CMK (cell line): ENCODE results near the gene IL3.
A peak's percentile ranks its signal among the peaks of the same experiment; 100 is the strongest.

Source experiments
- DNase-seq: peaks from one replicate; pipeline ENCODE4 v3.0.0-alpha.2; 2010; ENCODE audit warnings: low read depth

IL3 gene

DNA sequence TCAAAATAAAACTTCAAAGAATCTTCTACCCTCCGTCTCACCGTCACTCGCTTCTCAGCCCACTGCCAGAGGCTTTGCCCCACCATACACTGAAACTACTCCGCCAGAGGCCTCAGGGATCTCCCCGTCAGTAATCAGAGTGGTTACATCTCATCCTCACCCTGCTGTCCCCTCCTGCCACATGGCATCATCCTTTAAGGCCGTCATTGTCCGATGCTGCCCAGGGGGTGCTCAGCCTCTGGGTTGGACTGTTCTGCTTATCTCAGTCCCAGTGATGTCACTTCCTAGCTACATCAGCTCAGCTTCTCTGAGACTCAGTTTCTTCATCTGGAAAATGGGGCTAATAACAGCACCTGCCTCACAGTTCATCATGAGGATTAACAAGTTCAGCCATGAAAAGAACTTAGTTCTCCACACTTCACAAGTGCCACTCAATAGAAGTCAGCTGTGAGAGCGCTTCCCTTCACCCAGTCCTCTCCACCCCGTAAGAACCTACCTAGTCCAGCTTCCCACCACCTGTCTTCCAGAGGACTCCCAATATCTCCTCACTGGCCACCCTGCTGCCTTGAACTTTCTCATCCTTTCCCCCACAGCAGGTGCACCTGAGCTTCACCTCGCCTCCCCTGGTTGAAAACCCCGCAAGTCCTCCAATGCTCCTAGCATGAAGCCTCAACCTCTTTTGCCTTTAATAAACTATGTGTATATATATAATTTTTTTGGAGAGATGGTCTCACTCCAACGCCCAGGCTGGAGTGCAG is 2.8 kb upstream of the IL3 start:
- DNase-seq, result no peak

DNA sequence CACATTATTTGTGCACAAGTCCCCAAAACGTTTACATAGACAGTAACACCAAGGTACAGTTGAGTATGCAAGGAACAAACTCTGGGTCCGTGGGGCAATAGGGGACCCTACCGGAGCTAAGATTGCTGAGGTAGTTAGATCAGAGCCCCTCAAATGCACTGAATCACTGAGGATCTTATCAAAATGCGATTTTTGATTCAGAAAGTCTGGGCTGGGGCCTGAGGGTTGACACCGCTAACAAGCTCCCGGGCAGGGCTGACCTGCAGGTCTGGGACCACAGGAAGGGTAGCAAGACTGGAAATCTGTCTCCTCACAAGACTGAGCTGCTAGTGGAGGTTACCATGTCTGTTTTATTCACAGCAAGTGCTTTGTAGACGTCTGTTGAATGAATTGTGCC is 1.8 kb upstream of the IL3 start:
- DNase-seq, result no peak

DNA sequence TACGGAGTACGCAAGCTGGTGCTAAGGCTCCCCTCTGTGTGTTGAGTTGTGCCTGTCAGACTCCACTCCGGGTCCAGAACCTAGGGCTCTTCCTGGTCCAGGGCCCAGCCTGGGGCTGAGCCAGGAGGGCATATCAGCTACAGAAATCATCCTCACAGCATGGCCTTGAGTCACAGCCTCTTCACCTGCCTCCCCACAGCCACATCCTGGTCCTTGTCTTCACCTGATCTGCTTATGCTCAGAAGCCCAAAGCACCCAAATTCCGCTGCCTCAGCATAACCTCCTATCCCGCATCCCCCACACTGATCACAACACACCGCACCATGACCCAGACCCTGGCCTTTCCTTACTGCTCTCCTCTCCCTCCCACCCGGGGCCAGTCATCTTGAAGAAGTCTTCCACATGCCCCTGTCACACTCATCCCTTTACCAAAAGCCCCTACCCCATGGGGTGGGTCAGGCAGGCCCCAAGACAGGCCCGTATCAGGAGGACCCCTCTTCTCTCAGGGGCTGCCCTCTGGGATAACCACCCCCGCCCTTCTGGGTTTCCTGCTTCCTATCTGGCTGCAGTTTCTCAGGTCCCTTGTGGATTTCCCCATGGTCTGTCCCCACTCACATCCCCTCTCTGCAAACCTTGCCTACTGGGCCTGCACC is 1.3 kb upstream of the IL3 start:
- DNase-seq, result no peak

DNA sequence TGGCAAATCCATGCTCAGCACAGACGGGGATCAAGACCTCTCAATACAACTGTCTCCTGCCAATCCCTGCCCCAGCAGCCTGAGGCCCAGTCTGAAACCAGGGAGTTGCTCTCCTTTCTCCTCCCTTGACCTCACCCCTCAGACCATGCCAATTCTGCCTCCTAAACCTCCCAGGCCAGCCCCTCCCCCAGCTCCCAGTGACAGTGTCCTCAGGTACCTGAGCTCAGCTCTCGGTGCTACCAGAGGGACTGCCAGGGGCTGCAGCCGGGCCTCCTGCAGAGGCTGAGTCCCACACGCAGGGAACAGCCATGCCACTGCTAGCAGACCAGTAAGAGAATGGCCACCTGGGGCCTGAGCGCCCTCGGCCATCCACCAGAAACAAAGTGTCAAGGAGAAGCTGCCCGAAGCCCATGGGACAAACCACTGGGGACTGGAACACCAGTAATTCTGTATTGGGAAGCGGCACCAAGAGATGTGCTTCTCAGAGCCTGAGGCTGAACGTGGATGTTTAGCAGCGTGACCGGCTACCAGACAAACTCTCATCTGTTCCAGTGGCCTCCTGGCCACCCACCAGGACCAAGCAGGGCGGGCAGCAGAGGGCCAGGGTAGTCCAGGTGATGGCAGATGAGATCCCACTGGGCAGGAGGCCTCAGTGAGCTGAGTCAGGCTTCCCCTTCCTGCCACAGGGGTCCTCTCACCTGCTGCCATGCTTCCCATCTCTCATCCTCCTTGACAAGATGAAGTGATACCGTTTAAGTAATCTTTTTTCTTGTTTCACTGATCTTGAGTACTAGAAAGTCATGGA is 557 bp upstream of the IL3 start:
- DNase-seq, result no peak

DNA sequence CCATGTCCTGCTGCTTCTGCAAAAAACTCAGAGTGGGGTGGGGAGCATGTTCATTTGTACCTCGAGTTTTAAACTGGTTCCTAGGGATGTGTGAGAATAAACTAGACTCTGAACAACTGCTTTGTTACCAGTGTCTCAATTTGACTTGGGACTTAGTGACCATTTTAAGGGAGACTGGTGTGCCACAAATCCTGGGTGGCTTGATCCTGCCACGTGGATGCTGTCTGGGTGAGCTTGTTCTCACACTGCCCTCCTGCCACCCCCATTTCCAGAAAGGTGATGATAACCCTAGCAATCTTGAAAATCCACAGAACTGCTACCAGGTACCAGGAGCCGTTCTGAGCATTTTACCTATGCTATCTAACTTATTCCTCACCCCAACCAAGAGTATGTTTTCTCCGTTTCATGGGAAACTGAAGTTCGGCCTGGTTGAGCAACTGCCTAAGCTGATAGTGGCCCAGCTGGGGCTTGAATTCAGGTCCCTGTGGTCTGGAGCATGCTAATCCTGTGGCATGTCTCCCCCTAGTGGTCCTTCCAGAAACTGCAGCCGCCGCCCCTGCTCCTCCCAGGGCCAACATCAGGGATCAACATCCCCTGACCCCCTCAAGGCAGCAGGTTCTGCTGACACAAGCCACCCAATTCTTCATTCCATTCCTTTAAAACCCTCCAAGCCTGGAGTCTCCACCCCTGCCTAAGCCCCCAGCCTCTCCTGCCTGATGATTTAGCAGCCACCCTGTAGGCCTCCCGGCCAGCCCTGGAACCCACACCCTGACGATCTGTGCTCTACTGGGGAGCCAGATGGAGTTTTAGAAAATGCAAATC is 2.8 kb downstream of the IL3 start:
- DNase-seq, result peak; percentile 58

DNA sequence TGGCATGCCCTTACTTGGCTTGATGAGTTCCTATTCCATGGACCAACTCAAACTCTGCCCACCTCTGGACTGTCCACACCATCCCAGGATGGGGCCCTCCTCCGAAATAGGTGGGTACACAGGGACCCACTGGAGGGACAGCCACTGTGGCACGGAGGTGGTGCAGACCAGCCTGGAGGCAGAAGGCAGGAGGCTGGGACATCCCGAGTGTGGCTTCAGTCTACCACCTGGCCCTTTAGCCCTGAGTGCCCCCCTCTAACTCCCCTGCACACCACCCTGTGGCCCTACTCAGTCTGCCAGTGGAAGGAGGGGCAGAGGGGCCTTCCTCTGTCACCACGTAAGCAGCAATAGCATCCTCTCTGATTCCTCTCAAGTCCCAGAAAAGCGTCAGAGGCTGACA is 3.7 kb downstream of the IL3 start:
- DNase-seq, result no peak

DNA sequence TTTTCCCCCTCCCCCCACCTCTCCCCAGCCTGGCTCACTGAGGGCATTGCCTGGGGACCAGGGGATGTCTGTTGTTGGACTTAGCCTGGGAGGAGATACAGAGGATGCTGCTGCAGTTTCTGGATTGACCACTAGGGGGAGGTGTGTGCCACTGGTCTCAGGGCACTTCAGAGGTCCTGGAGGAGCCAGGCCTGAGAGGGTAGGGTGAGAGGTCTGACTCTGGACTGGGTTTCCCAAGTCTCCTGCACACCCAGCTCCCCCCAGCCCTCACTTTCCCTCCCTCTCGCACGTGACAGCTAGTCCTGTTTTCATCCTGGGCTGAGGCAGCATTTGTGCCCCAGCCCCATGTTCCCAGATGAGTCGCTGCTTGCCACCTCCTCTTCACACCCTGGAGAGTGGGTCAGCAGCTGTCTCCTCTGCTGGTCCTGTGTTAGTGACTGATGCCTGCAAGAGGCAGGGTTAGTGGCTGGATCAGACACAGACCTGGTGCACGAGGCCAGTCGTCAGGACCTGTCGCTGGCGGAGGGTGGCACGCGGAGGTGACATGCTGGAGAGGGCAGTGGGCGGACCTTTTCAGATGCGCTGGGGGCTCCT is 4.4 kb downstream of the IL3 start:
- peak; percentile 72 for DNase-seq

DNA sequence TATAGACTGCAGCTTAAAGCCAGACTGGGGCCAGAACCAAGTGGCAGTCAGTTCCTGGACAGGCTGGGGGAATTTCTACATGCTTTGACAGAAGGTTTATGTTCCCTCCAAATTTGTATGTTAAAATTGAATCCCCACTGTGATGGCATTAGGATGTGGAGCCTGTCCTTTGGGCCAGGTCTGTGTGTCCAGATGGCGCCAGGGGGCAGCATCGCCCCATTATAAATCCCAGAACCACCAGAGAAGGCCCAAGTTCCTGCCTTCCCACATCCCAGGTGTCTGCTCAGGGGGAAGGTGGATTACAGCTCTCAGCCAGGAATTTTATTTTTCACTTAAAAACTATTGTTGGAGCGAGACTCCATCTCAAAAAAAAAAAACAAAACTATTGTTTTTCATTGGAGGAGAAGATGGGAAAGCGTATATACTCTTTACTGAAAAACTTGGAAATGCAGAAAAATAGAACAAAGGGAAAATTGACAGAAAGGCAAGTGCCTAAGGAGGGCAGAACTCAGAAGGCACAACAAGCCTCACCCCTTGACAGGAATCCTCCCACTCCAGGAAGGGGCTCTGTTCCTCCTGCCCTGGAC is 5.0 kb downstream of the IL3 start:
- no peak for DNase-seq

DNA sequence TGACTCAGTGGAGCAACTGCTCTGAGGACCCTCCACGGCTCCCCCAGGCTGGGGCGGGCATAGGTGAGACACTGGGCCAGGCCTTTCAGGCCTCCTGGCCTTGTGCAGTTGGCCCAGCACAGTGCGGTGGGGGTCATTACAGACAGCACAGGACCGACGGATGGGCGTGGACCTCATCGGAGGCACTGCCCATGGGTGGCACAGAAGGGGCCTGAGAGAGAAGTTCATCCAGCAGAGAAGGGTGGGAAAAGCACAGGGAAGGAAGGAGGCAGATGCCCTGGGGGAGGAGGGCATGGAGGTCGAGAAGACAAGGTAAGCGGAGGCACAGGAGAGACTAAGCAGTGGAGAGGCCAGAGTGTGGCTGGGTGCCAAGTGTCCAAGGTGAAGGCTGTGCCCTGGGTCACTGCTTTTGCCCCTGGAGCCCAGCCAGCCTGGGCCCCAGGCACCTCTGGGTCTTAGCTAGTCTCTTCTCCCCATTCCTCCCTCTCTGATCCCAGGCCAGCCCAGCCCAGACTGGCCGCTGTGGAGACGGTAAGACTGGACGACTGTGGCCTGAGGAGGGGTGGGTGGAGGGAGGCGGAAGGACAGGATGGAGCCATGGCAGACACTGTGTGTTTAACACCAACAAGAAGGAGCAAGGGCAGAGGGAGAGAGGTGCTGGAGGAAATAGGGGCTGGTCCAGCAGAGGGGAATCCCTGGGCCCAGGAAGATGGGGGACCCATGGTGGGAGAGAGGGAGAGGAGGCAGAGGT is 5.7 kb downstream of the IL3 start:
- no peak for DNase-seq

DNA sequence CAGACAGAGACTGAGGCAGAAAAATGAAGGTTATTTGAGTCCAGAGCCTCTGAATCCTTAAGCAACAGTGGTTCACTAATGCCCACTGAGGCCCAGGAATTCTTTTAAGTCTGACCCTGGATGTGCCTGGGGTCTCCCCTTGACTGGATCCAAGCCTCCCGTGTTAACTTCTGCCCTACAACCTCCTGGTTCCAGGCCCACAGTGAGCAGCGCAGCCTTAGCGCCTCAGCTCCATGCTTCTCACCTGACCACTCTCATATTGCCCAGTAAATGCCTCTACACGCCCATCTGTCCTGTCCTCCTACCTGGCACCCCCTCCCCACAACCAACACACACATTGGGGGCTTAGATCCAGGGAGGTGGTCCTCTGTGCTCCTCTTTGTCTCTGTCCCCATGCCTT is 6.4 kb downstream of the IL3 start:
- DNase-seq, result no peak

DNA sequence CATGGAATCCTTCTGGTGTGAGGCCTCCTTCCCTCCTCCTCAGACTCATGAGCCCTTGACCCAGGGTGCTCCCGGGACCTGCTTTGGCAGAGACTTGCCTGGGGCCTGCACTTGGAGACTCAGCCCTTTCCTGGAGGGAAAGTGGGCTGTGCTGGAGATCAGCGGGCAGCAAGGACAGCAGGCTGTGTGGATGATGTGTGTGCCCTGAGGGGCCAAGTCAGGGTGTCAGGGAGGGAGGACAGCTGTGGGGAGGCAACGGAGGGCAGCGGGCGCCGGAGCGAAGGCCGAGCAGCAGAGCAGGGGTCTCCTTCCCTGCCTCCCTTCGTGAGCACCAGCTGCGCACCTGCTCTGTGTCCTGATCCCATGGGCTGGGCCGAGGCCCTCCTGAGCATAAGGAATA is 7.0 kb downstream of the IL3 start:
- DNase-seq, result no peak

DNA sequence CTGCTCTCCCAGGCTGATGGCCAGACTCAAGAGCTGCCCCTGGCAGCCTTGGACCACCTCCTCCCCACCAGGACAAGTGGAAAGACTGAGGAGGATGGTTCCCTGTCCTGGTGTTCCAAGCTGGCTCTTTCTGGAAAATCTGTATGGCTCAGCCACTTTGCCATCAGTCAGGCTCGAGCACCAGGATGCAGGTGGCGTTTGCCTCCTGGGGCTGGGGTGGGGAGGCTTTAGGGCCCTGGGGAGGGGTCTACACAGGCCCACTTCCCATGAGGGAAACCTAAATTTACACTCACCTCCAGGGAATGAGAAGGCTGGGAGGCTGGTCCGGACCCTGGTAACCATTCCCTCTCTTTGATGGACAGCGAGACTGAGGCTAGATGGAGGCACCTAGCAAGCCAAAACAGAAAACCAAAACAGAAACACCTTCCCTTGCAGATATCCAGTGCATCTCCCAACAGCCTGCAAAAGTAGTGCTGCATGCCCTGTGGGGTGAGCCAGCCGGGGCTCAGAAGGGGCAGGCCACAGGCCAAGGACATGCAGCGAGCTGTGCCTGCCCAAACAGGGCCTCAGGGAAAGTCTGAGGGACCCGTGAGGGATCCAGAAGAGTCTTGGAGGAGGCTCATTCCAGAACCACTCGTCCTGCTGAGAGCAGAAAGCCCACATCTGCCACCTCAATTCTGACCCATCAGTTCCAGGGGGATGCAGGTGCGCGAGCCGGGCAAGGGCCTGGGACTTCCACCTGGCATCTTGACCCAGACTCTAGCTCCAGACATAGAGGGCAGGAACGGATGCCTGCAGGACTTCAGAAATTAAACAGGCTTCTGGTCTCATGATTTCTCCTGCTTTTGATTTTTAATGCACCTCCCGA is 7.7 kb downstream of the IL3 start:
- no peak for DNase-seq

DNA sequence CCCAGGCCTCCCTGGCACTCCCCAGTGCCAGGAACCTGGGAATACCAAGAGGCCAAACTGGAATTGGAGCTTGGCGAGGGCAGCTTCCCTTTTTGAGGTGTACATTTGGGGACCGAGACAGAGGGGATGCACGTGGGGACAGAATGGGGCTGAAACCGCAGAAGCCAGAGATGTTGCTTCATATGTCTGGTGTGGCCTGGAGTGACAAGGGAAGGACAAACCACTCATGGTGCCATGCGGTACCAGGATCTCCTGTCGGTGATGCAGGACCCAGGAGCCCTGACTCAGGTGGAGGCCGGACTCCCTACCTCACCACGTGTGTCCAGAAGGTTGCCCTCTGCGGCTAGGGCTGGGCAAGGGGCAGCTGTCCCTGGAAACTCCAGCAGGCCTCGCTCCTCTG is 9.1 kb downstream of the IL3 start:
- DNase-seq, result no peak

DNA sequence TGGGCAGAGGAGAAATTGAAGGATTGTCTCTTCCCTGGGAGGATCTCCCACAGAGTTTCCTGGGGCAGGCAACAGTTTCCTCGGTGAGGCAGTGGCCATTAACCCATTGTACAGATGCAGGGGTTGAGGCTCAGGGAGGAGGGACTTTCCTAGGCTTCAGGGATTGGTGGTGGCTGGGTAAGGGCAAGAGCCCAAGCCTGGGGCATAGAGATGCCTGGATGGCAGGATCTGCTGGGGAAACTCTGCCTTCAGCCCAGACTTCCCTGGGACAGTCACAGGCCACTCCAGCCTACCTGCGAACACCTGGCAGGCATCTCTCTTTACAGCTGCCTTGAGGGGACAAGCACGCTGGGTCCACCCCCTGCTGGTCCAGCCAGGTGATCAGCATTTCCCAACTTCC is 9.5 kb downstream of the IL3 start:
- DNase-seq, result no peak

DNA sequence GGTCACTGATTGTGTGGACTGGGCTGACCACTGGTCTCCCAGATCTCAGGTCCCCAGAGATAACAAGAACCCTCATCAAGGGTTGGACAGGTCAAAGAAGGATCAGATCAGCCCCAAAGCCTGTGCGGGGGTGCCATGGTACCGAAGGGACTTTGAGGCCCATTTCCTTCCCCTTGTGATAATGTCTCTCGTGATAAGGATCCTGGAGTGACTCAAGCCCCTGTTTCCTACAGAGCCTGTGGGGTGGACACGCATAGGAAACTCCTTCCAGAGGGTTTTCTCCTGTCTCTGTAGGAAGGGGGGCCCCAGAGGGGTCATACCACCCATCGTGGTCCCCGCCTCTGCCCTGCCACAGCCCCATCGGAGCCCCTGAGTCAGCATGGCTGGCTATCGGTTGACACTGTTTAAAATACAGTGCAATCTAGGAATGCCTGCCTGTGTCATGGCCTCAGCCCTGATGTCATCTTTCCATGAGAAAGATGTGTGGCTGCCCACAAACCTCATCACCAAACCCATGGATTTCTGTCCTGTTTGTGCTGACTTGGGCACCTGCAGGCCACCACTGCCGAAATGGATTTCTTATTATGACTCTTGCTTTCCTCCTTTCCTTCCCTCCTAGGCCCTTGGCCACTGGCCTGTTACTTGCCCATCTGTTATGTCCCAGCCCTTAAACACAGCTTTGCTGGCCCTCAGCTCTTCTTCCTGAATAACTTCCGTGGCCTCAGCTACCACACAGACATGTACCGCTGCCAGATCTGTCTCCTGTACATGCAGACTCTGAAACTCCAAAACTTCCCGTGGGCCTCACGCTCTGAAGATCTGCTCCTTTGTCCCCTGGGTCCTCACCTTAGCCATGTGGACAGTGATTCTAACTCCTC is 10.2 kb downstream of the IL3 start:
- no peak for DNase-seq

DNA sequence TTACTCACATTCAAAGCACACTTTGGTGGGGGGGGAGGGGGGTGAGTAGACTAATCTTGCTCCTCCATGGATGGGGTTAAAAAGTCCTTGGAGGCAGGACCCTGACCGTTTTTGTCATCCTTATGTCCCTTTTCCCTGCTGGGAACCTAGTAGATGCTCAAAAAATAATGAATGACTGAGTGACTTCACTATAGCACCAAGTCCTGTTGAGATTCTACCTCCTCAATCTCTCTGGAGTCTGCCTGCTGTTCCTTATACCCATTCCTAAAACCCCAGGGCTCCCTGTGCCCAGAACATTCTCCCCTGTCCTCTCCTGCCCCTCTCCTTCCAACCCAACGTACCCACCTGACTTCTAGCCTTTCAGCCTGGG is 10.9 kb downstream of the IL3 start:
- no peak for DNase-seq

DNA sequence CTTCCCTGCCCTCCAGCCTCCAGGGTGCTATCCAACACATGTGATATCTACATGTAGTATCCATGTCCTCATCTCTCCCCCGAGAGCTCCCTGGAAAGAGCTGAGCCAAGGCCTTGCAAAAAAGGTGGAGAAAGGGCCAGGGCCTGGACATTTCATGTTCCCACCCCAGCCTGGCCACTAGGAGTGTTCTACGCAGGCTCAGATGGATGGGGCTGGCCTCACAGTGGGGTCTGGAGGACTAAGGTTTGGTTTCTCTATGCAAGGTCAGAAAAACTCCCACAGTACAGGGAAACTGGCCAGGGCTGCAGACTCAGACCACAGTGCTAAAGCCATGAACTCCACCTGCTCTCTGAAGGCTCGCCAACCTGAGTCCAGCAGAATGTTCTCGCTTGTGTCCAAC is 11.6 kb downstream of the IL3 start:
- DNase-seq, result no peak

DNA sequence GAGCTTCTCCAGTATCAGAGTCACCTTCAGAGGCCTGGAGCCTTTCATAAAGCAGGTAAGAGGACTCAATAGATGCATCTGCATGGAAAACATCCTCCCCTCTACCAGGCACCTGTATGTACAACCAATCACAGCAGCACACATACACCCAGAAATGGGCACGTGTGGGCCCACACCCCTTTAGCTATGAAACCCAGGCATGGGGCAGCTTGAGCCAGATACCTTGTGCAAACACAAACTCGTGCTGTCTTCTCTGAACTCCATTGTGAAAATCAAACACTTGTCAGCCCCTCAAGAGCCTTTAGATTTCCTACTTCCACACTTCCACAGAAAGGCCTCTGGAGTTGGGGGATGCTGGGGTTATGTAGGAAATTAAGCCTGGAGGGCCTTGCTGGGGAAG is 12.1 kb downstream of the IL3 start:
- no peak for DNase-seq
